ENCODE measurements around the gene NEK4. TPM values are rescaled to one million over a fixed set of nuclear protein-coding genes. Genes with fewer than 3 reads are reported as not detected.

NEK4 gene
- total and polyA plus RNA-seq, 9 donors, result 8.4 to 14.9 (median 10.5) TPM

GRCh38 chr3:52793702-52794611, 23.2 kb upstream of the NEK4 start:
- H3K27me3 ChIP-seq (ENCODE audit: control insufficient read depth, insufficient read depth, low read length), result no peaks in the 10 kb centered on the region
- H3K9me3 ChIP-seq (replicated peaks; ENCODE audit: control insufficient read depth, low read depth, low read length), result no peaks in the 10 kb centered on the region
- H3K27ac ChIP-seq (ENCODE audit: low read length), result peak overlapping the region; percentile 13
- DNase-seq, result peak; percentile 31
- H3K4me3 ChIP-seq (ENCODE audit: low read length), result no peak overlapping the region
- 57% methylated on average over 8 of the region's 9 CpGs for WGBS (ENCODE audit: insufficient coverage)
- H3K36me3 ChIP-seq (ENCODE audit: control insufficient read depth, insufficient read depth, low read length), result no peaks in the 10 kb centered on the region
- peaks cover 29% of the 10 kb centered on the region for H3K4me1 ChIP-seq (ENCODE audit: control insufficient read depth, insufficient read depth, low read length)

- H3K9me3 ChIP-seq (replicated peaks; ENCODE audit: control insufficient read depth, low read depth, low read length), result no peaks in the 10 kb centered on the region
- DNase-seq, result peak; percentile 43
- peaks cover 29% of the 10 kb centered on the region for H3K4me1 ChIP-seq (ENCODE audit: control insufficient read depth, insufficient read depth, low read length)
- no peak overlapping the region for H3K4me3 ChIP-seq (ENCODE audit: low read length)
- no peaks in the 10 kb centered on the region for H3K36me3 ChIP-seq (ENCODE audit: control insufficient read depth, insufficient read depth, low read length)
- H3K27me3 ChIP-seq (ENCODE audit: control insufficient read depth, insufficient read depth, low read length), result no peaks in the 10 kb centered on the region
- WGBS (ENCODE audit: insufficient coverage), result 72% methylated on average over 14 of the region's 18 CpGs
- no peak overlapping the region for H3K27ac ChIP-seq (ENCODE audit: low read length)
Measured at GRCh38 chr3:52792961-52793695, 22.4 kb upstream of the NEK4 start.

- Histone ChIP-seq H3K36me3 (ENCODE audit: control insufficient read depth, insufficient read depth, low read length) (no peaks in the 10 kb centered on the region), H3K4me3 (ENCODE audit: low read length) (no peak overlapping the region), H3K27ac (ENCODE audit: low read length) (no peak overlapping the region), H3K9me3 (replicated peaks; ENCODE audit: control insufficient read depth, low read depth, low read length) (no peaks in the 10 kb centered on the region), H3K27me3 (ENCODE audit: control insufficient read depth, insufficient read depth, low read length) (no peaks in the 10 kb centered on the region), H3K4me1 (ENCODE audit: control insufficient read depth, insufficient read depth, low read length) (peaks cover 29% of the 10 kb centered on the region)
- WGBS (ENCODE audit: insufficient coverage), result 76% methylated on average over 6 of the region's 7 CpGs
- DNase-seq, result no peak
Measured at GRCh38 chr3:52792413-52792812, 21.7 kb upstream of the NEK4 start.

GRCh38 chr3:52791928-52792327, 21.2 kb upstream of the NEK4 start:
- no peak overlapping the region for H3K27ac ChIP-seq (ENCODE audit: low read length)
- no peaks in the 10 kb centered on the region for H3K27me3 ChIP-seq (ENCODE audit: control insufficient read depth, insufficient read depth, low read length)
- H3K4me3 ChIP-seq (ENCODE audit: low read length), result no peak overlapping the region
- peaks cover 29% of the 10 kb centered on the region for H3K4me1 ChIP-seq (ENCODE audit: control insufficient read depth, insufficient read depth, low read length)
- no peak for DNase-seq
- H3K36me3 ChIP-seq (ENCODE audit: control insufficient read depth, insufficient read depth, low read length), result no peaks in the 10 kb centered on the region
- no peaks in the 10 kb centered on the region for H3K9me3 ChIP-seq (replicated peaks; ENCODE audit: control insufficient read depth, low read depth, low read length)
- WGBS (ENCODE audit: insufficient coverage), result 67% methylated on average over 4 of the region's 4 CpGs

GRCh38 chr3:52791366-52791765, 20.6 kb upstream of the NEK4 start:
- 81% methylated on average over 11 of the region's 12 CpGs for WGBS (ENCODE audit: insufficient coverage)
- H3K27me3 ChIP-seq (ENCODE audit: control insufficient read depth, insufficient read depth, low read length), result no peaks in the 10 kb centered on the region
- no peaks in the 10 kb centered on the region for H3K36me3 ChIP-seq (ENCODE audit: control insufficient read depth, insufficient read depth, low read length)
- DNase-seq, result no peak
- H3K9me3 ChIP-seq (replicated peaks; ENCODE audit: control insufficient read depth, low read depth, low read length), result no peaks in the 10 kb centered on the region
- H3K4me3 ChIP-seq (ENCODE audit: low read length), result no peak overlapping the region
- H3K4me1 ChIP-seq (ENCODE audit: control insufficient read depth, insufficient read depth, low read length), result peaks cover 29% of the 10 kb centered on the region
- H3K27ac ChIP-seq (ENCODE audit: low read length), result no peak overlapping the region

- Histone ChIP-seq H3K27me3 (ENCODE audit: control insufficient read depth, insufficient read depth, low read length) (no peaks in the 10 kb centered on the region), H3K4me1 (ENCODE audit: control insufficient read depth, insufficient read depth, low read length) (peaks cover 29% of the 10 kb centered on the region), H3K4me3 (ENCODE audit: low read length) (no peak overlapping the region), H3K9me3 (replicated peaks; ENCODE audit: control insufficient read depth, low read depth, low read length) (no peaks in the 10 kb centered on the region), H3K36me3 (ENCODE audit: control insufficient read depth, insufficient read depth, low read length) (no peaks in the 10 kb centered on the region), H3K27ac (ENCODE audit: low read length) (no peak overlapping the region)
- DNase-seq, result no peak
- WGBS (ENCODE audit: insufficient coverage), result 82% methylated on average over 13 of the region's 13 CpGs
Measured at GRCh38 chr3:52790741-52791140, 20.0 kb upstream of the NEK4 start.

- WGBS (ENCODE audit: insufficient coverage), result 86% methylated on average over 7 of the region's 7 CpGs
- no peaks in the 10 kb centered on the region for H3K36me3 ChIP-seq (ENCODE audit: control insufficient read depth, insufficient read depth, low read length)
- no peak overlapping the region for H3K4me3 ChIP-seq (ENCODE audit: low read length)
- no peaks in the 10 kb centered on the region for H3K27me3 ChIP-seq (ENCODE audit: control insufficient read depth, insufficient read depth, low read length)
- peaks cover 29% of the 10 kb centered on the region for H3K4me1 ChIP-seq (ENCODE audit: control insufficient read depth, insufficient read depth, low read length)
- no peaks in the 10 kb centered on the region for H3K9me3 ChIP-seq (replicated peaks; ENCODE audit: control insufficient read depth, low read depth, low read length)
- no peak overlapping the region for H3K27ac ChIP-seq (ENCODE audit: low read length)
- no peak for DNase-seq
Measured at GRCh38 chr3:52790337-52790736, 19.6 kb upstream of the NEK4 start.

GRCh38 chr3:52789746-52790040, 19.0 kb upstream of the NEK4 start:
- 80% methylated on average over 6 of the region's 6 CpGs for WGBS (ENCODE audit: insufficient coverage)
- H3K9me3 ChIP-seq (replicated peaks; ENCODE audit: control insufficient read depth, low read depth, low read length), result no peaks in the 10 kb centered on the region
- H3K27ac ChIP-seq (ENCODE audit: low read length), result no peak overlapping the region
- no peaks in the 10 kb centered on the region for H3K27me3 ChIP-seq (ENCODE audit: control insufficient read depth, insufficient read depth, low read length)
- no peak for DNase-seq
- no peaks in the 10 kb centered on the region for H3K36me3 ChIP-seq (ENCODE audit: control insufficient read depth, insufficient read depth, low read length)
- no peak overlapping the region for H3K4me3 ChIP-seq (ENCODE audit: low read length)
- peaks cover 27% of the 10 kb centered on the region for H3K4me1 ChIP-seq (ENCODE audit: control insufficient read depth, insufficient read depth, low read length)

- 72% methylated on average over 16 of the region's 16 CpGs for WGBS (ENCODE audit: insufficient coverage)
Measured at GRCh38 chr3:52788890-52789745, 18.4 kb upstream of the NEK4 start.

More at GRCh38 chr3:52788890-52789745, 18.4 kb upstream of the NEK4 start:
- Histone ChIP-seq H3K27me3 (ENCODE audit: control insufficient read depth, insufficient read depth, low read length) (no peaks in the 10 kb centered on the region), H3K4me1 (ENCODE audit: control insufficient read depth, insufficient read depth, low read length) (peaks cover 22% of the 10 kb centered on the region), H3K9me3 (replicated peaks; ENCODE audit: control insufficient read depth, low read depth, low read length) (no peaks in the 10 kb centered on the region), H3K4me3 (ENCODE audit: low read length) (no peak overlapping the region), H3K27ac (ENCODE audit: low read length) (no peak overlapping the region), H3K36me3 (ENCODE audit: control insufficient read depth, insufficient read depth, low read length) (no peaks in the 10 kb centered on the region)
- no peak for DNase-seq
